ENCODE measurements around the gene NOSTRIN.

GRCh38 chr2:168793596-168793995 is 8.8 kb upstream of the NOSTRIN start:
- TF ChIP-seq POLR2A (IDR thresholded peaks at IDR 0.05), result no peak
- no peak for TF ChIP-seq CTCF (IDR thresholded peaks at IDR 0.05)
